NCI-H2107 treated with DMSO at 0.1 percent for 48 hours (cell line): Measurements from ENCODE around the gene PAFAH1B1.
"Not testable (repeated sequence)": the region's sequence is repeated elsewhere in the genome, so short reads cannot be mapped to it uniquely, and the experiment has no call there.

ENCODE experiments used
- DNase-seq: peaks from one replicate; lab custom pipeline; 2025; ENCODE audit not compliant: unreplicated experiment; lab: John Stamatoyannopoulos, UW

The PAFAH1B1 gene

DNA sequence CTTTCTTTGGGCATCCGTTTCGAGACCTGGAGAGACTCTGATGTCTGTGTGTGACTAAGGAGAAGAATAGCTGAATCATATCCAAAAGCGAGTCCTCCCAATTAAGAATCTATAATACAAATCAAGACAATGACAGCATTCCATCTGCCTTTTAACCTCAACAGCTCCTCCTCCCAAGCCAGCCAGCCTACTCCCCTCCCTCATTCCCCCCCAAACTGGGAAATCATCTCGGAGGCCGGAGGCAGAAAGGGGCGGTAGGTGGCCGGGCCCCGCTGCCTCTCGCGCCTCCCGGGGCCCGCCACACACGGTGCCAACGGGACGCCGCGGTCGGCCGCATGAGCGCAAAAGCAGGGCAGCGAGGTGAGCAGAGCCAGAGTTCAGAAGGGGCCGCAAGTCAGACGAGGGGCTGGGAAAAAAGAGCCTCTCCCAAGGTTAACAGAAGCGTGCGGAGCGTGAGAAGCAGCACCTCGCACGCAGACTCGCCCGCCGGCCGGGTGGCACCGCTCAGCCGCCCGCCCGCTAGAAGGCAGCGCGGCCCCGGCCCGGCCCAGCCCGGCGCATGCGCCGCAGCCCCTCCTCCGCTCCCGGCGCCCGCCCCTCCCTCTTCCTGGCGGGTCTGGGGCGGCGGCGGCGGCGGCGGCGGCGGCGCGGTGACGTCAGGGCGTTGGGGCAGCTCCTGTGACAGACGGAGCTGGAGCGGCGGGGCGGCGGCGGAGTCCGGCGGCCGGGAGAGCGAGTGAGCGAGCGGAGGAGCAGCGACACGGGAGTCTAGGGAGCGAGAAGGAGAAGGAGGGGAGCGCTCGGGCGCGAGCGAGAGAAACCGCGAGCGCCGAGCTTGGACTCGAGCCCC is at the start of gene PAFAH1B1:
Gene PAFAH1B1 (plus strand): TSS at position 684 of the 850 bp plus-strand sequence. CDS start 44,635 bp downstream, outside the sequence.
- peak; percentile 41 for DNase-seq

DNA sequence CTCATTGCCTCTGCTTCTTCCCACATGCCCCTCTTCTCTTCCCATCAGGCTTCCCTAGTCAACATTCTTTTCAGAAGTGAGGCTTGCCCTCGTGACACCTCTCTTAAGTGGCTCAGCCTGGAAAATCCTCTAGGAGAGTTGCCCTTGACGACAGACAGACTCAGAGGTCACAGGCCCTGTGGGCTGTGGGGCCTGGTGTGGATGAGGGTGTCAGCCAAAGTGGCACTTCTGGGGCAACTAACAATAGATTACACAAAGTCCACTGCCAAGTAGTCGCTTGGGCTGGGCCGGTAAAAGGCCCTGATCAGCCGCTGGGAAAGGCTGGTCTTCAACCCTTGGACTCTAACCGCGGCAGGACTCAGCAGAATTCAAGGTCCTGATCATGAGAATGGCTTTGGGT is 48.1 kb upstream of the PAFAH1B1 start:
- DNase-seq = no peak

DNA sequence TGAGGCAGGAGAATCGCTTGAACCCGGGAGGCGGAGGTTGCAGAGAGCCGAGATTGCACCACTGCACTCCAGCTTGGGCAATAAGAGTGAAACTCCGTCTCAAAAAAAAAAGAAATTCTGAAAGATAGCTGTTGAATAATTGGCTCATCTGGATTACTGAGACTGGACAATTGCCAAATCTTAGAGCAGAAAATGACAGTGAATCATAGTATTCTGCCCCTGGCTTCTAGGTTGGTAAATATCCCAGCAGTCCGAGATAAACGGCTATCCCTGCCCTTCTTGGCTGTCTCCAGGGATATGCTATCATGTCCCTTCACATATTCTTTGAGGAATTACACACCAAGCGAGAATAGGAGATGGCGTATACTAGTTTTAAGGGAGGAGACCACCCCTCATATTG is 46.3 kb upstream of the PAFAH1B1 start:
- no peak for DNase-seq

DNA sequence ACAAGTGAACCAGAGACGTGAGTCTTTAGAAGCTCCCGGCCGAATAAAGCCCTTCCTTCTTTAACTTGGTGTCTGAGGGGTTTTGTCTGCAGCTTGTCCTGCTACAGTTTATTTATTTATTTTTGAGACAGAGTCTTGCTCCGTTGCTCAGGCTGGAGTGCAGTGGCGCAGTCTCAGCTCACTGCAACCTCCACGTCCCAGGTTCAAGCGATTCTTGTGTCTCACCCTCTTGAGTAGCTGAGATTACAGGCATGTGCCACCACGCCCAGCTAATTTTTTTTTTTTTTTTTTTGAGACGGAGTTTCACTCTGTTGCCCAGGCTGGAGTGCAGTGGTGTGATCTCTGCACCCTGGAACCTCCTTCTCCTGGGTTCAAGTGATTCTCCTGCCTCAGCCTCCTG is 45.4 kb upstream of the PAFAH1B1 start:
- DNase-seq = not testable (repeated sequence)

DNA sequence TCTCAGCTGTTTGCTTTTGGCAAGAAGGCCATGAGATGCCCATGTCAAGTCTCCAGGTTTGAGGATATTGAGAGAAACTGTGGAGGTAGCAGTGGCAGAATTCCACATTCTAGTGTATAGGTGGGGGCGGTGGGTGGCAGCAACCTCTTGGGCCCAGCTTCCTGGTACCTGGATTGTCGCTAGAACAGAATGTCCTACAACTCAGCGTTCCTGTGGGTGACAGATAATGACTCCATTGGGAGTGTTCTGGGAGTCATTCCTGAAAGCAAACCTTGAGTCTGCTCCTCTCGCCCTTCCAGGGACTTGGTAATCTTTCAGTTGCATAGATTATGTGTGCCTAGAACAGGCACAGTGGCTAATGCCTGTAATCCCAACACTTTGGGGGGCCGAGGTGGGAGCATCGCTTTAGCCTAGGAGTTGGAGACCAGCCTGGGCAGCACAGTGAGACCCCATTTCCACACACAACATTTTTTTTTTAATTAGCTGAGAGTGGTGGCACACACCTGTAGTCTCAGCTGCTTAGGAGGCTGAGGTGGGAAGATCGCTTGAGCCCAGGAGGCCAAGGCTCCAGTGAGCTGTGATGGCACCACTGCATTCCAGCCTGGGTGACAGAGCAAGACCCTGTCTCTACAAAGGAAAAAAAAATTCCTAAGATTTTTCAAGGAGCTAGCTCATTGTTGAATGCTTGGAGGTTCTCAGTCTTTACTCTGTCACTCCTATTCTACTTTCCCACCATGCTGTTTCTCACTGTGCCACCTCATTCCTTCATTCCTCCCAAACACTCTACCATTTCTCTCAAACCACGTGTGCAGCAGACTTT is 43.9 kb upstream of the PAFAH1B1 start:
- DNase-seq = no peak

DNA sequence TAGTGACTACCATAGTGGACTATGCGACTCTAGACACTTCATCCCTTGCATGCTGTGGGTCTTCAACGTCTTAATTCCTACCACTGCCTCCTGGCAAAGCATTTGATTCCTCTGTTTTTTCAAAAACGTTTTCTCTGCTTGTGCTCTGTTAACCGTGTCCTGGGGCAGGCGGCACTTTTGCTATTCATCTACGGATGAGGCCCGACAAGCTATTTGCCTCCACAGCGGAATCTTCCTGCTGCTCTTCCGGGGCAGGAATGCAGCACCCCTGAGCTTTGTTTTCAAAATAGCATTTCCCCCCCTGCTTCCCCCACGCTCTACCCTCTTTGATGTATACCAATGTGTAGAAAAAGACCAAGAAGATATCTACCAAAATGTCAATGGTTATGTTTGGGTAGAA is 42.0 kb upstream of the PAFAH1B1 start:
- no peak for DNase-seq

DNA sequence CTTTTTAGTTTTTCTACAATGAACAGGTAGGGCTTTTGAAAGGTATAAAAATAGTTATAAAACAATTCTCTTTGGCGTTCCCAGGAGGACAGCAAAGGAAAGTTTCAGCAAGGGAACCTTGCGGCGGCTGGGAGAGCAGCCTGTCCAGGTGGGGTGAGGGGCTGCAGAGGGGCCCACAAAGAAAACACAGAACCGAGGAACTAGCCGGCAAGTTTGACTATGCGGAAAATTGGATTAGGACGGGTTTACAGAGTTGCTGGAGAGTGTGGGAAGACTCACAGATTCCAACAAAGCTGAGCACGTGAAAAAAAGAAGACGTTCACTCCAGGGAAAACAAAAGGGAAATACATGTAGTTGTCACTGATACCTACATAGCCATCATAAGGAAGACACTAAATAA is 41.5 kb upstream of the PAFAH1B1 start:
- DNase-seq = no peak

DNA sequence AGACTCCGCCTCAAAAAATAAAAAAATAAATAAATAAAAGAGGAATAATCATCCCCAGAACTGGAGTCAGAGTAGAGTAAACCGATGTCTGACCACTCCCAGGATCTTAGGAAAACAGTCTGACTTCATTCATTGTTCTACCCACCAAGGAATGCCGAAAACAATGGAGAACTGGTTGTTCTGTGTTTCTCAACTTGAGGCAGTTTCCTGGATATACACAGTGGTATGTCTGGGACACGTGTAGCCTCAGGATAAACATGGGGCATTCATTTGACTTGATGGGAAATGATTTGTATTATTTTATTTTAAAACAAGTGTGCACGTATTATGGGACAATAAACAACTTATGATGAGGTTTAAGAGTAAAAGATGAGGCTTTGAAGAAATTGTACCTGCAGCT is 32.8 kb upstream of the PAFAH1B1 start:
- no peak for DNase-seq

DNA sequence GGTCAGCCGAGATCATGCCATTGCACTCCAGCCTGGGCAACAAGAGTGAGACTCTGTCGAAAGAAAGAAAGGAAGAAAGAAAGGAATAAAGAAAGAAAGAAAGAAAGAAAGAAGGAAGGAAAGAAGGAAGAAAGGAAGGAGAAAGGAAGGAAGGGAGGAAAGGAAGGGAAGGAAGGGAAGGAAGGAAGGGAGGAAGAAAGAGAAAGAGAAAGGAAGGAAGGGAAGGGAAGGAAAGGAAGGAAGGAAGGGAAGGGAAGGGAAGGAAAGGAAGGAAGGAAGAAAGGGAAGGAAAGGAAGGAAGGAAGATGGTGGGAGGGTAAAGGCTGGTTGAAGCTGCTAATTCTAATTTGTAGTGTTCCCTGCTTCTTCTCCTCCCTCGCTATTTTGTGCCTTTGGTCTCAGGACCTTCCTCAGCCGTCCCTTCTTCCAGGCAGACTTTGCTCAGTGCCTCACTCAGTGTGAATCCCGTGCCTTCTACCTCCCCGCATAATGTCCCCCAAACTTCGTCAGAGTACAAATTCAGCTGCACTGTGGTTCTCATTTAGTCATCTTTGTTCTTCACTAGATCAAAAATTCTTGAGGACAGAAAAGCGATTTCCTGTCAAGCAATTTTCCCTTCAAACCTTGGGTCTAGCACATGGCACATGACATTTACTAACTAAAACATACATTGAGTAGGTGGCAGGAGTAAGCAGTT is 31.1 kb upstream of the PAFAH1B1 start:
- no peak for DNase-seq

DNA sequence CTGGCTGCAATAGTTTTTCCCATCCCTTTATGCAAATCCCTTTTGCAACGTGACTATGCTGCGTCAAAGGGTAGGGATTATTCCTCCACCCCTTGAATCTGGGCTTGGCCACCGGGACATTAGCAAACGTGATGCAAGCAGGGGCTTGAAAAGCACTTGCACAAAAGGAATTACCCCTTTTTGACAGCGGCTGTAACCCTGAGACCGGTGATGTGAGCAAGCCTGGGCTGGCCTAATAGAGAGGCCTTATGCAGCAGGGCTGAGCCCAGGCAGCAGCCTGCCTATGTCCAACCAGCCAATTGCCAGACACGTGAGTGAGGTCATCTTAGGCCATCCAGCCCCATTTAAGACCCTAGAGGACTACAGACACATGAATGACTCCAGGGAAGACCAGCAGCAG is 30.4 kb upstream of the PAFAH1B1 start:
- DNase-seq = no peak

DNA sequence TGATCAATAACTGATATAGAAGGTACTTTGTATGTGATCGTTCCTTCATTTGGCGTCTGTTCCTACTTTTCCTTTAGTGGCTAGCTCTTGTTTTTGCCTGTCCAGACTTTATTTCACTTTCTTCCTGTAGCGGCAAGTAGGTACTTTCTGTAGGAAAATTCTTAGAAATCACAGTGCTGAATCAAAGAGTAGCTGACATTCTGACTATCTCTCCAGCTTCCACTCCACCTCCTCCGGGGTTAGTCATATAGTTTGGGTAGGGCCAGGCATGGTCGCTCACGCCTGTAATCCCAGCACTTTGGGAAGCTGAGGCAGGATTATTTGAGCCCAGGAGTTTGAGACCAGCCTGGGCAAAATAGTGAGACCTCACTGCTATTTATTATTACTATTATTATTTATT is 29.9 kb upstream of the PAFAH1B1 start:
- DNase-seq = no peak

DNA sequence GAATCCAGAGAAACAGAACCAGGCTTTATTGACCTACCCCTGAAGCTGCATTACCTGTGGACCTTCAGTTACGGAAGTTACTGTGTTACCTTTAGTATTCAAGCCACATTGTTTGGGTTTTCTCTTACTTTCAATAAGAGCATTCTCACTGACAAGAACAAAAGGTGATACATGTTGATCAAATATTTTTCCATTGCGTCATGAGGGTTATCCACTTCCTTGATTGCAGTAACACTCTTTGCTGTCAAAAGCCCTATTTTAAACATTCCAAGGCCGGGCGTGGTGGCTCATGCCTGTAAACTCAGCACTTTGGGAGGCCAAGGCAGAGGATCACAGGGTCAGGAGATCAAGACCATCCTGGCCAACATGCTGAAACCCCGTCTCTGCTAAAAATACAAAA is 28.6 kb upstream of the PAFAH1B1 start:
- DNase-seq = no peak

DNA sequence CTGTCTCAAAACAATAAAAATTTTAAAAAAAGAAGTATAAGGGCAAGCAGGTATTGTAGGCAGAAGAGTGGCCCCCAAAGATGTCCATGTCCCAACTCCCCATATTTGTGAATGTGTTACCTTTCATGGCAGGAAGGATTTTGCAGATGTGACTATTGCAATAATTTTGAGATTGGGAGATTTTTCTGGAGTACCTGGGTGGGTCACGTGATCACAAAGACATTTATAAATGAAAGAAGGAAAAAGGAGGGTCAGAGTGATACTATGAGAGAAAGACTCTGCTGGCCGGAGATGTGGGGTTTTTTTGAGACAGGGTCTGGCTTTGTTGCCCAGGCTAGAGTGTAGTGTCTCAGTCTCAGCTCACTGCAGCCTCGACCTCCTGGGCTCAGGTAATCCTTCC is 27.4 kb upstream of the PAFAH1B1 start:
- DNase-seq = no peak

DNA sequence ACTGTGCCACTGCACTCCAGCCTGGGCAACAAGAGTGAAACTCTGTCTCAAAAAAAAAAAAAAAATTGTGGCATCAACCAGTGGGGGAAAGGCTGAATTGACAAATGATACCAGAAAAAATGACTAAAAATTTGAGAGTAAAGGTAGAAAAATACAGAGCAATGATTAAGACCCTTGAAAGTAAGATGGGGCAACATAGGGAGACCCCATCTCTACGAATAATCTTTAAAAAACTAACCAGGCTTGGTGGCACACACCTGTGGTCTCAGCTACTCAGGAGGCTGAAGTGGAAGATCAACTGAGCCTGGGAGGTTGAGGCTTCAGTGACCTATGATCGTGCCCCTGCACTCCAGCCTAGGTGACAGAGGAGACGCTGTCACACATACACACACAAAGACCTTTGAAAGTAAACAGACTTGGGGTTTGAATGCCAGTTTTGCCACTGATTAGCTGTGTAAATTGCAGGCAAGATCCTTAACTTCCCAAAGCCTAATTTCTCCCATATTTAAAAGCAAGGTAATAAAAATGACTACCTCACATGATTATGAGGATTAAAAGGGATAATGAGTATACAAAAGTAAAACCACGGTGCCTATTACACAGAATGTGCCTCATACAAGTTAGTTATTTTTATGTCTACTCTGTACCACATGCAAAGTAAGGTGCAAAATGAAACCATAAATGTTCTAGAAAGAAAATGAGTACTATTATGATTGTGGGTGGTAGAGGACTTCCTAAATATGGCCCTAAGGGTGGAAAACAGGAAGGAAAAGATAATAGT is 21.7 kb upstream of the PAFAH1B1 start:
- no peak for DNase-seq

DNA sequence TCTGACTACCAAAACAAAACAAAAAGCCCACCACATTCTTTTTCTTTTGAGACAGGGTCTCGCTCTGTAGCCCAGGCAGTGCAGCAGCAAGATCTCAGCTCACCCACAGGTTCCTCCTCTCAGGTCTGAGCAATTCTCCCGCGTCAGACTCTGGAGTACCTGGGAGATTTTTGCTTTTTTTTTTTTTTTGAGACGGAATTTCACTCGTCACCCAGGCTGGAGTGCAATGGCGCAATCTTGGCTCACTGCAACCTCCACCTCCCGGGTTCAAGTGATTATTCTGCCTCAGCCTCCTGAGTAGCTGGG is 21.2 kb upstream of the PAFAH1B1 start:
- not testable (repeated sequence) for DNase-seq

DNA sequence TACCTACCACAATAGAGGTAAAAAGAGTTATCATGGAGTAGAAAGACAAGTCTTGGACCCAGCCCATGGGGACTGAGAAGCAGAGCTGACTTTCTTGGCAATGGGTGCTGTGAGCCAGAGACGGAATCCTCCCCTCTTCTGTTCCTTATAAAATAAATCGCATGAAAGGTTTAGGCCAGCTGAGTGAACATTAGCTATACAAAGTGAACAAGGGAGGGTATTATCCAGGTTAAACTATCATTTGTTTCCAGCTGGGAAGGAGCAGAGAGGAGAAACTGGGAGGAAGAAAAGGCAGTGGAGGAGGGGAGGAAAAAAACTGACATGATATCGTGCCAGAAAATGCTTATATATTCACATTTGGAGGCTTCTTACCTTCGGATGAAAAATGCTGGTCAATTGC is 13.3 kb upstream of the PAFAH1B1 start:
- DNase-seq = no peak

DNA sequence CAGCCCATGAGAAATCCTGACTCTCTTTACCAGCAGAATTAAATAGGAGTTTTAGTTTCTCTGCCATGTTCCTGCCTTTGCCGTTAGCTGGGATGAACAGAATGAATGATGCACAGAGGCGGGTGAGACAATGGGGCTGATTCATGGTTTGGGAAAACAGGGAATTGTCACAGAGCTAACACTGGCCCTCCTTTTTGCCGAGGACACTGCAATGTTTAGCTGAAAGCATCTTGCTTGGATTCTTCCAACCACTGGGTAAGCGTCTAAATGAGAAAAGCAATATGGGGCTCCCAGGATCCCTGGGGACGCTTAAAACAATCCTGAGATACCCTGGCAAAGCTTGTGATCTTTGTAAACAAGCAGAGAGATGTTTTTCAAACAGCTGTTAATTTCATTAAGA is 12.8 kb upstream of the PAFAH1B1 start:
- DNase-seq = no peak

DNA sequence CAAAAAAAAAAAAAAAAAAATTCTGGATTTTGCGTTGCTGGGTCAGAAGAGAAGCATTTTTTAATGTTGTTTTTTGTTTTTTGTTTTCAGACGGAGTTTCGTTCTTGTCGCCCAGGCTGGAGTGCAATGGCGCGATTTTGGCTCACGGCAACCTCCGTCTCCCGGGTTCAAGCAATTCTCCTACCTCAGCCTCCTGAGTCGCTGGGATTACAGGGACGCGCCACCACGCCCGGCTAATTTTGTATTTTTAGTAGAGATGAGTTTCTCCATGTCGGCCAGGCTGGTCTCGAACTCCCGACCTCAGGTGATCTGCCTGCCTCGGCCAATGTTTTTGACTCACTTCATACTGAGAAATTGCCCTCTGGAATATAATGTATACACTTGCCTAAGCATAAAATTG is 11.0 kb upstream of the PAFAH1B1 start:
- DNase-seq = no peak

DNA sequence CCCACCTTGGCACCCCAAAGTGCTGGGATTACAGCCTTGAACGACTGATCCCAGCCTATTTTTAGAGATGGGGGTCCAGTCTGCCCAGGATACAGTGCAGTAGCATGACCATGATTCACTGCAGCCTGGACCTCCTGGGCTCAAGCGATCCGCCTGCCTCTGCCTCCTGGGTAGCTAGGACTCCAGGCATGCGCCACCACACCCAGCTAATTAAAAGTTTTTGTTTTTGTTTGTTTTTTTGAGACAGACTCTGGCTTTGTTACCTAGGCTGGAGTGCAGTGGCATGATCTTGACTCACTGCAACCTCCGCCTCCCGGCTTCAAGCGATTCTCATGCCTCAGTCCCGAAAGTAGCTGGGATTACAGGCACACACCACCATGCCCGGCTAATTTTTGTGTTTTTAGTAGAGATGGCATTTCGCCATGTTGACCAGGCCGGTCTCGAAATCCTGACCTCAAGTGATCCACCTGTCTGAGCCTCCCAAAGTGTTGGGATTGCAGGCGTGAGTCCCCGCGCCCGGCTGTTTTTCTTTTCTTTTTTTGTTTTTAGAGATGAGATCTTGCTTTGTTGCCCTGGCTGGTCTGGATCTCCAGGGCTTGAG is 2.3 kb upstream of the PAFAH1B1 start:
- DNase-seq = no peak

DNA sequence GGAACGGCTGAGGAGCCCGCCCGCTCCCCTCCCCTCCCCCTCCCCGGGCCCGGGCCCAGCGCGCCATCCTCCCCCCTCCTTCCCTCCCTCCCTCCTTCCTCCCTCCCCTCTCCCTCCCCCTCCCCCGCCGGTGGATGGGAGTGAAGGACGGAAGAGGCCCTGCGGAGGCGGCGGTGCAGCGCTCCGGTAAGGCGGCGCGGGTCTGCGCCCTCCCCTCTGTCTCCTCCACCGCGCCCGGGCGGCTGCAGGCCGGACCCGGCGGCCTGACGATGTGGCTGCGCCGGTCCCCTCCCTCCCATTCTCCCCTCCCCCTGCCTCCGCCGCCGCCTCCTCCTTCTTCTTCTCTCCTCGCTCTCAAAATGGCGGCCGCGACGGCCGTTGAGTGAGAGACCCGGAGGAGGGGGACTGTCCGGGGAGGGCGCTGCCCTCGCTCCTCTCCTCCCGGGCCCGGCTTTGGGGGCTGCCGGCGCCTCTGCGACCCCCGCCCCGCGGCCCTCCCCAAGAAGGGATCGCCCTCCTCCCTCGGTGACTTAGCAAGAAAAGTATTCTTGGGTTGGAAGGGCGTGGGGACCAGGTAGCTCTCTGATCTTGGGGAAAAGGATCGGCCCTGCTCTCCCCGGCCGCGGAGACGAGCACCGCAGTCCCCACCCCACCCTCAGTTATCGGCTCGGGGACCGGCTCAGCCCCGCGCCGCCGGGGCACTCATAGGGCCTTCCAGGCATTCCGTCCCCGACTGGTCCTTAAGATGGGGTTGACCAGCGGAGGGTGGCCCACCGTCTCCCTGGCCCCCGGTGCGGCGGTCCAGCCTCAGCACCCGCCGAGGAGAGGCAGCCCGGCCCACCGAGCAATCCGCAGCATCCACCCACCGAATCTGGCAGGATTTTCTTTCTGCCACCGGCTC is 617 bp downstream of the PAFAH1B1 start:
- no peak for DNase-seq
